Heart right ventricle (tissue), 16 donors: Measurements from ENCODE around the gene PPM1H. TPM values are rescaled to one million over a fixed set of nuclear protein-coding genes. Genes with fewer than 3 reads are reported as not detected.
"Not testable (repeated sequence)": the region's sequence is repeated elsewhere in the genome, so short reads cannot be mapped to it uniquely, and the experiment has no call there.

Source experiments
- ATAC-seq, 8 donors: fragments of 200-7000 bp; cut with Tn5 transposase; one replicate each; pipeline ENCODE4 v1.9.1; 2020; ENCODE audit warnings: mild to moderate bottlenecking in 8 of 8, moderate library complexity in 8 of 8, moderate number of reproducible peaks in 1 of 8
- DNase-seq, 2 donors: peaks; one replicate each; pipeline ENCODE4 v3.0.0-alpha.2; 2020
- H3K27ac ChIP-seq, 10 donors: fragments of 200-600 bp; sonication (generic) in 2 of 10; one replicate each; pipeline versions ENCODE4 v1.5.0 to v1.8.0; 2020 to 2022; ENCODE audit warnings: mild to moderate bottlenecking in 3 of 10
- H3K27me3 ChIP-seq, 7 donors: fragments of 200-600 bp; one replicate each; pipeline ENCODE4 v1.8.0; 2021 to 2022; ENCODE audit warnings: mild to moderate bottlenecking in 2 of 7
- H3K36me3 ChIP-seq, 9 donors: fragments of 200-600 bp; sonication (generic) in 1 of 9; one replicate each; pipeline versions ENCODE4 v1.5.0 to v1.8.0; 2020 to 2022; ENCODE audit warnings: mild to moderate bottlenecking in 2 of 9
- H3K4me1 ChIP-seq, 9 donors: fragments of 200-600 bp; sonication (generic) in 1 of 9; one replicate each; pipeline versions ENCODE4 v1.5.0 to v1.8.0; 2020 to 2022; ENCODE audit warnings: mild to moderate bottlenecking in 4 of 9
- H3K4me3 ChIP-seq, 10 donors: fragments of 200-600 bp; sonication (generic) in 2 of 10; one replicate each; pipeline versions ENCODE4 v1.5.0 to v1.8.0; 2020 to 2022; ENCODE audit warnings: mild to moderate bottlenecking in 7 of 10, moderate library complexity in 2 of 10
- H3K9me3 ChIP-seq, 11 donors: fragments of 200-600 bp in 10 of 11; sonication (generic) in 2 of 11; one replicate each; pipeline versions ENCODE4 v1.5.0 to v1.8.0; 2013 to 2022; ENCODE audit warnings: mild to moderate bottlenecking in 2 of 11, control low read depth in 1 of 11, moderate library complexity in 1 of 11
- WGBS, 2 donors: extraction: QIAGEN DNeasy Blood & Tissue Kit; methylation state at CpG; one replicate each; pipeline ENCODE4 v1.1.7; 2013; ENCODE audit warnings: inconsistent platforms in 1 of 2; 5-methylcytosine and 5-hydroxymethylcytosine counted together
- intact Hi-C, 10 donors: fragments of 100-400 bp; cut with DNase I; formaldehyde crosslinking; loops; one replicate each; pipeline versions ENCODE4 v1.11.1 to v1.14.2; 2022
- polyA plus RNA-seq, 2 donors: library from polyadenylated mRNA; stranded (reverse); fragments of 200-250 nt; gene quantifications; one replicate each; pipeline ENCODE4 v1.2.3, GENCODE V29; 2013
- total RNA-seq, 10 donors: library from RNA; stranded (reverse); fragmentation: NEBNext Ultra II Directional in 3 of 10; extraction: Animal tissue kit (Norgen Biotek cat#: 25700) in 3 of 10; gene quantifications; one replicate each; pipeline versions ENCODE4 v1.2.1 to v1.2.4, GENCODE V29; 2021 to 2023
- TF ChIP-seq, protein P1 (sequence below), 9 donors: fragments of 200-600 bp; sonication (generic) in 2 of 9; IDR thresholded peaks; one replicate each; pipeline versions ENCODE4 v1.5.0 to v1.8.0; 2021 to 2022; ENCODE audit warnings: antibody characterized with exemption in 9 of 9, mild to moderate bottlenecking in 5 of 9, moderate library complexity in 1 of 9
- donor health status: Arrhythmogenic right ventricular cardiomyopathy.
- donor health status: ischemic (EF 13 %, LVEDD 7.1; RV severe dilation, severe dysfunction).
- donor health status: healthy with polysubstance abuse.
- donor health status: DM: no; HTN: yes; CAD: no.
- donor health status: DM: no; HTN: no; CAD: no.
- donor health status: ischemic (EF 25% LVEDD 6.9; RV normal size, moderate dysfunction).
- donor health status: ischemic (EF 25% LVEDD 5.7; RV mildly dilated, moderate dysfunction).
- donor health status: healthy.
- donor health status: DM: yes; HTN: yes; CAD: no.
- donor health status: Ischemic cardiomyopathy.
- donor health status: ischemic (EF 35%, LVEDD 5.7; RV mildly dilated, moderate dysfunction).
- donor health status: nonischemic (EF 11% LVEDD 7.7; RV severe dilation, severe dysfunction).
- donor health status: DM: yes; HTN: yes; CAD: no.
- donor health status: PGD.
- donor health status: ischemic (EF 29% LVEDD 5.4; RV normal size, mild dysfunction).
- donor health status: nonischemic (EF 23%, LVEDD 6.1; RV moderate dilation, normal function).

Gene PPM1H
- total and polyA plus RNA-seq, 12 donors, result 0.62 to 7.1 (median 5.3) TPM

DNA sequence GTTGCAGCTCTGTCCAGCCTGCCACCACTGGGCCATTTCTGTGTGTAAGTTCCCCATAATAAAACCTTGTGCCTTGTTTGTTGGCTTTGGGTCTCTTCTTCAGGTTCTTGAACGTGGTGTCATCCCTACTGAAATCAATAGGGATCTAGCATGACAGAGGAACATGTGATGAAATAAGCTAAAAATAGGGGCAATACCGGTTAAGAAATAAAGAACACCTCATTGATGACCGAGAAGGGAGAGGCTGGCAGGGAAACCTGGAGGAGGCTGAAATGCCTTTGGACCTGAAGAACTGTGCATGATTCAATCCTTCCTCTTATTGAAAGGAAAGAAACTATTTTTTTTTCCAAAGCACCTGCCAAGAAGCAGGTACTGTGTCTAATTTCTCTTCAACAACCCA, 172.3 kb downstream of the PPM1H start:
- WGBS, 2 donors, result 83 to 93% methylated on average over 3 of the region's 3 CpGs
- intact Hi-C loops, result loop anchor here in 1 of 10 donors (10.0 kb wide), 1 partner anchor 58 kb away; no protein-coding TSS in a partner anchor

DNA sequence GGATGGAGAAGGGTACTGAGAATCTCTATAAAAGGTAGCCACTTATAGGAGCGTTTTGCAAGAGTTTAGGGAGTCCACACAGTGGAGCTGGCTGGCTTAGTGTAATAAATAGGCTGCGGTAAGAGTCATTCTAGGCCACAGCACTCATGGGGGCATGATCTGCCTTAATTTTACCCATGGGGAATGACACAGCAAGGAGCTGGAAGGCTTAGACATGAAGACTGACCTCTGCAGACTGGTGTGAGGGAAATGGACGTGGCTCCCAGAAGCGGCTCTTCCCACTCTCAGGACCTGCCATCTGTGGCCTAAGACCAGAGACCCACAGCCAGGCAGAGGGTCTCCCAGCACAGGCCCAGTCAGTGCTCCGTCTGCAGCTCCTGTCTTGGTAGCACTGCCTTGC, 173.3 kb downstream of the PPM1H start:
- no peaks in the 10 kb centered on the region for H3K27me3 ChIP-seq
- H3K4me1 ChIP-seq, result peaks cover 0 to 44% (median 22%) of the 10 kb centered on the region in 9 donors
- DNase-seq (peak in 1 of 2 donors; percentile 14), ATAC-seq (peak; percentile 53 to 85 (median 68))
- no peak overlapping the region for H3K4me3 ChIP-seq
- H3K9me3 ChIP-seq, result no peaks in the 10 kb centered on the region
- WGBS, 2 donors, result 66 to 76% methylated on average over 5 of the region's 5 CpGs
- intact Hi-C loops, result loop anchor here in 1 of 10 donors (10.0 kb wide), 1 partner anchor 57 kb away; no protein-coding TSS in a partner anchor
- TF ChIP-seq, protein P1, sequence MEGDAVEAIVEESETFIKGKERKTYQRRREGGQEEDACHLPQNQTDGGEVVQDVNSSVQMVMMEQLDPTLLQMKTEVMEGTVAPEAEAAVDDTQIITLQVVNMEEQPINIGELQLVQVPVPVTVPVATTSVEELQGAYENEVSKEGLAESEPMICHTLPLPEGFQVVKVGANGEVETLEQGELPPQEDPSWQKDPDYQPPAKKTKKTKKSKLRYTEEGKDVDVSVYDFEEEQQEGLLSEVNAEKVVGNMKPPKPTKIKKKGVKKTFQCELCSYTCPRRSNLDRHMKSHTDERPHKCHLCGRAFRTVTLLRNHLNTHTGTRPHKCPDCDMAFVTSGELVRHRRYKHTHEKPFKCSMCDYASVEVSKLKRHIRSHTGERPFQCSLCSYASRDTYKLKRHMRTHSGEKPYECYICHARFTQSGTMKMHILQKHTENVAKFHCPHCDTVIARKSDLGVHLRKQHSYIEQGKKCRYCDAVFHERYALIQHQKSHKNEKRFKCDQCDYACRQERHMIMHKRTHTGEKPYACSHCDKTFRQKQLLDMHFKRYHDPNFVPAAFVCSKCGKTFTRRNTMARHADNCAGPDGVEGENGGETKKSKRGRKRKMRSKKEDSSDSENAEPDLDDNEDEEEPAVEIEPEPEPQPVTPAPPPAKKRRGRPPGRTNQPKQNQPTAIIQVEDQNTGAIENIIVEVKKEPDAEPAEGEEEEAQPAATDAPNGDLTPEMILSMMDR (IDR thresholded peaks at IDR 0.05), result no peak
- H3K27ac ChIP-seq, result peak overlapping the region in 3 of 10 donors; percentile 0 to 33 (median 18)
- no peaks in the 10 kb centered on the region for H3K36me3 ChIP-seq

More for the DNA sequence above, 172.3 kb downstream of the PPM1H start:
- ATAC-seq (no peak), DNase-seq (no peak)
- H3K4me1 ChIP-seq, result peaks cover 0 to 36% (median 19%) of the 10 kb centered on the region in 9 donors
- H3K4me3 ChIP-seq, result no peak overlapping the region
- TF ChIP-seq, protein P1 (IDR thresholded peaks at IDR 0.05), result no peak
- H3K27me3 ChIP-seq, result no peaks in the 10 kb centered on the region
- H3K36me3 ChIP-seq, result peaks cover 0 to 3% (median 0%) of the 10 kb centered on the region in 9 donors
- no peaks in the 10 kb centered on the region for H3K9me3 ChIP-seq
- H3K27ac ChIP-seq, result peak overlapping the region in 1 of 10 donors; percentile 58

DNA sequence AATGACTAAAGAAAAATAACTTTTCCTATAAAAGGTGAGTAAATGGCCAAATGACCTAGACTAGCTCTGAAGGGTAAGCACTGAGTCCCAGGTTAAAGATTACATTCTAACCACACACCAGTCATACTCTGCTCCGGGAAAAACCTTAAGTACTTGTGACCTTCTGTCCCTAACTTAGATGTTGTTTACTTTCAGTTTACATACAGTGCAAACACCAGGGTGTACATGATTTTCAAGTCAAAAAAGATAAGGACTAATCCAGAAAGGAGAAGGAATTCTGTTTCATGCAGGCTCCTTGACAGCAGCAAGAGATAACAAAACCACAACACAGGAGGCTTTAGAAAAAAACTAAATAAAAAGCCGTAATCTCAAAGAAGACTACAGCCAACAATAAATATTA, 174.2 kb downstream of the PPM1H start:
- Histone ChIP-seq H3K4me3 (no peak overlapping the region), H3K9me3 (no peaks in the 10 kb centered on the region), H3K27ac (peak overlapping the region in 3 of 10 donors; percentile 2 to 33 (median 29)), H3K27me3 (no peaks in the 10 kb centered on the region), H3K36me3 (no peaks in the 10 kb centered on the region), H3K4me1 (peaks cover 0 to 44% (median 22%) of the 10 kb centered on the region in 9 donors)
- DNase-seq, result no peak
- ATAC-seq, result peak in 3 of 8 donors; percentile 30 to 32 (median 30)
- TF ChIP-seq, protein P1 (IDR thresholded peaks at IDR 0.05), result no peak
- intact Hi-C loops, result loop anchor here in 1 of 10 donors (10.0 kb wide), 1 partner anchor 56 kb away; no protein-coding TSS in a partner anchor
- 39 to 43% methylated on average over 2 of the region's 2 CpGs for WGBS, 2 donors

DNA sequence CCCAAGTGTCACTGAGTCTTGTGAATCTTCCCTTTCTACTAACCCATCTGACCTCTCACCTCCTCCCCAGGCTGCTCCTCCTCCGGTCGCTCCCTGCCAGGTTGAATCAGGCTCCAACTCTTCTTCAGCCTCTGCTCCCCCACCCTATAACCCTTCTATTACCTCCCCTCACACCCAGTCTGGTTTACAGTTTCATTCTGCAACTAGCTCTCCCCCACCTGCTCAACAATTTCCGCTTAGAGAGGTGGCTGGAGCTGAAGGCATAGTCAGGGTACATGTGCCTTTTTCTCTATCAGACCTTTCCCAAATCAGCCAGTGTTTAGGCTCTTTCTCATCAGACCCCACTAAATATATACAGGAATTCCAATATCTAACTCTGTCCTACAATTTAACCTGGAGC, 174.6 kb downstream of the PPM1H start:
- 77 to 79% methylated on average over 3 of the region's 3 CpGs for WGBS, 2 donors
- intact Hi-C loops, result loop anchor here in 1 of 10 donors (10.0 kb wide), 1 partner anchor 56 kb away; no protein-coding TSS in a partner anchor
- Histone ChIP-seq H3K27ac (peak overlapping the region in 2 of 10 donors; percentile 29 to 33), H3K4me1 (peaks cover 0 to 44% (median 22%) of the 10 kb centered on the region in 9 donors)
- not testable (repeated sequence) for H3K27me3 ChIP-seq, H3K36me3 ChIP-seq, ATAC-seq, H3K4me3 ChIP-seq, H3K9me3 ChIP-seq, DNase-seq

DNA sequence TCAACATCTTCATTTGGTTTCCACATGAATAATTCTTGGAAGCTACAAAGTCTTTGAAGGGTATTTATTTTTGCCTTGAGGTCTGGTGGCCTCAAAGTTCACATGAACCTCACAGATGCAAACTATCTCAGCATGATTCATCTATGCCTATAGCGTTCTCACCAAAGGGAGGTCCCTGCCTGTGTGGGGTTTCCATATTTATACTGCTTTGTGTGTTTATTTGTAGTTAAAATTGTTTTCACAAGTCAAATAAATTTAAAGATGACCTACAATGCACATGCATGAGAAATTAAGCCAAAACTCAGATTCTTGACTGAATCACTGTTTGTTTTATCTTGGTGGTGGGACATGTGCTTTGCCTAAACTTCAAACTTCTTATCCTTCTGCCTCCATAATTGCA, 176.7 kb downstream of the PPM1H start:
- no peak for DNase-seq
- no peaks in the 10 kb centered on the region for H3K9me3 ChIP-seq
- WGBS, 2 donors, result 90 to 92% methylated on average over 1 of the region's 1 CpG
- TF ChIP-seq, protein P1 (IDR thresholded peaks at IDR 0.05), result no peak
- peaks cover 0 to 37% (median 18%) of the 10 kb centered on the region in 9 donors for H3K4me1 ChIP-seq
- ATAC-seq, result no peak
- intact Hi-C loops, result no loop called here
- no peaks in the 10 kb centered on the region for H3K36me3 ChIP-seq
- H3K27ac ChIP-seq, result no peak overlapping the region
- no peaks in the 10 kb centered on the region for H3K27me3 ChIP-seq
- no peak overlapping the region for H3K4me3 ChIP-seq
